Testis (tissue), 2 donors: ENCODE measurements around the gene SBF1.

Experiments
- POLR2A ChIP-seq: fragments of 450-650 bp; IDR thresholded peaks from one replicate; pipeline ENCODE4 v1.6.1; 2017; ENCODE audit warnings: antibody characterized with exemption, mild to moderate bottlenecking, moderate library complexity
- TF ChIP-seq, protein P1 (sequence below), 3 experiments: fragments of 450-650 bp in 2 of 3; fragments of 200-600 bp in 1 of 3; sonication (generic) in 1 of 3; IDR thresholded peaks; one replicate each; pipeline ENCODE4 v1.5.1; 2016 to 2019; ENCODE audit warnings: antibody characterized with exemption in 3 of 3, mild to moderate bottlenecking in 2 of 3, moderate library complexity in 1 of 3

DNA sequence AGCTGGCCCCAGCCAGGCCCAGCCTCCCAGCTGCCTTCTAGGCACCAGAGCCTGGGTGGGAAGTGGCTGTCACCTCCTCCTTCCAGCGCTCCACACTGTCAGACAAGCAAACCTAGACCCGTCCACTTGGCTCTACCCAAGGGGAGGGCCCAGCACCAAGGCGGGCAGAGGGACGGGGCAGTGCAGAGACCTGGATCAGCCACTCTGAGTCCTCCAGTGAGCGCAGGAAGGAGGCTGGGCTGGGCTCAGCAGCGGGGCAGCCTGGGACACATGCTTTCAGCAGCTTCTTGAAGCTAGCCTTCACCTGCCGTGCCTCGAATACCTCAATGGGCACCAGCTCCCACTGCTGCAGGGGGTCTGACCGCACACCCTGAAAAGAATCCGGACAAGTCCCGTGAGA lies 18.8 kb downstream of the SBF1 start:
- TF ChIP-seq POLR2A: no peak
- TF ChIP-seq, protein P1, sequence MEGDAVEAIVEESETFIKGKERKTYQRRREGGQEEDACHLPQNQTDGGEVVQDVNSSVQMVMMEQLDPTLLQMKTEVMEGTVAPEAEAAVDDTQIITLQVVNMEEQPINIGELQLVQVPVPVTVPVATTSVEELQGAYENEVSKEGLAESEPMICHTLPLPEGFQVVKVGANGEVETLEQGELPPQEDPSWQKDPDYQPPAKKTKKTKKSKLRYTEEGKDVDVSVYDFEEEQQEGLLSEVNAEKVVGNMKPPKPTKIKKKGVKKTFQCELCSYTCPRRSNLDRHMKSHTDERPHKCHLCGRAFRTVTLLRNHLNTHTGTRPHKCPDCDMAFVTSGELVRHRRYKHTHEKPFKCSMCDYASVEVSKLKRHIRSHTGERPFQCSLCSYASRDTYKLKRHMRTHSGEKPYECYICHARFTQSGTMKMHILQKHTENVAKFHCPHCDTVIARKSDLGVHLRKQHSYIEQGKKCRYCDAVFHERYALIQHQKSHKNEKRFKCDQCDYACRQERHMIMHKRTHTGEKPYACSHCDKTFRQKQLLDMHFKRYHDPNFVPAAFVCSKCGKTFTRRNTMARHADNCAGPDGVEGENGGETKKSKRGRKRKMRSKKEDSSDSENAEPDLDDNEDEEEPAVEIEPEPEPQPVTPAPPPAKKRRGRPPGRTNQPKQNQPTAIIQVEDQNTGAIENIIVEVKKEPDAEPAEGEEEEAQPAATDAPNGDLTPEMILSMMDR (IDR thresholded peaks at IDR 0.05): no peak
